Uterus (tissue), 2 donors: ENCODE measurements around the gene ZCCHC2.

Experiments used
- CTCF ChIP-seq, 4 experiments: fragments of 200-600 bp in 2 of 4; fragments of 450-650 bp in 2 of 4; sonication (generic) in 2 of 4; IDR thresholded peaks; one replicate each; pipeline ENCODE4 v1.5.1; 2016 to 2019; ENCODE audit warnings: antibody characterized with exemption in 4 of 4, mild to moderate bottlenecking in 2 of 4, moderate library complexity in 1 of 4
- POLR2A ChIP-seq, 2 donors: fragments of 450-650 bp; IDR thresholded peaks; one replicate each; pipeline ENCODE4 v1.6.1; 2016; ENCODE audit warnings: antibody characterized with exemption in 2 of 2, mild to moderate bottlenecking in 1 of 2, moderate library complexity in 1 of 2

GRCh38 chr18:62485684-62486083 is 37.1 kb upstream of the ZCCHC2 start:
- TF ChIP-seq CTCF (IDR thresholded peaks at IDR 0.05) (no peak), POLR2A (IDR thresholded peaks at IDR 0.05) (no peak)
